GM23338 (cell line): Measurements from ENCODE around the gene BCOR. TPM values are rescaled to one million over a fixed set of nuclear protein-coding genes. Genes with fewer than 3 reads are reported as not detected.

ENCODE experiments used
- ATAC-seq: fragments of 200-7000 bp; cut with Tn5 transposase; 3 replicates; pipeline ENCODE4 v1.9.1; 2020
- DNase-seq: peaks from one replicate; pipeline ENCODE4 v3.0.0-alpha.2; 2015; ENCODE audit warnings: low spot score
- H2AFZ ChIP-seq: fragments of 200-600 bp; sonication (generic); 2 replicates; pipeline ENCODE4 v1.8.0; 2016; ENCODE audit warnings: antibody characterized with exemption, mild to moderate bottlenecking, moderate library complexity
- H3F3A ChIP-seq: fragments of 200-600 bp; sonication (generic); replicated peaks from 2 replicates; pipeline ENCODE4 v1.8.0; 2017; ENCODE audit warnings: antibody characterized with exemption, mixed run types, low read depth
- H3K27ac ChIP-seq: fragments of 200-600 bp; sonication (generic); 2 replicates; pipeline ENCODE4 v1.6.1; 2016; ENCODE audit warnings: low read depth
- H3K27me3 ChIP-seq: fragments of 200-600 bp; sonication (generic); 2 replicates; pipeline ENCODE4 v1.8.0; 2016; ENCODE audit warnings: mild to moderate bottlenecking, mixed run types, moderate library complexity; ENCODE audit not compliant: insufficient read depth
- H3K36me3 ChIP-seq: fragments of 200-600 bp; sonication (generic); 2 replicates; pipeline ENCODE4 v1.8.0; 2016; ENCODE audit warnings: mild to moderate bottlenecking; ENCODE audit not compliant: insufficient read depth
- H3K4me1 ChIP-seq: fragments of 200-600 bp; sonication (generic); 2 replicates; pipeline ENCODE4 v1.8.0; 2016; ENCODE audit warnings: mild to moderate bottlenecking, moderate library complexity; ENCODE audit not compliant: insufficient read depth
- H3K4me2 ChIP-seq: fragments of 200-600 bp; sonication (generic); 2 replicates; pipeline ENCODE4 v1.7.1; 2017; ENCODE audit warnings: mixed run types
- H3K4me3 ChIP-seq: fragments of 200-600 bp; sonication (generic); 2 replicates; pipeline ENCODE4 v1.6.1; 2016; ENCODE audit warnings: mixed run types
- H3K79me2 ChIP-seq: fragments of 200-600 bp; sonication (generic); replicated peaks from 2 replicates; pipeline ENCODE4 v1.8.0; 2017; ENCODE audit warnings: mild to moderate bottlenecking; ENCODE audit not compliant: insufficient read depth
- H3K9me2 ChIP-seq: fragments of 200-600 bp; sonication (generic); 2 replicates; pipeline ENCODE4 v1.8.0; 2017; ENCODE audit not compliant: insufficient read depth
- H4K20me1 ChIP-seq: fragments of 200-600 bp; sonication (generic); replicated peaks from 2 replicates; pipeline ENCODE4 v1.8.0; 2017; ENCODE audit warnings: mild to moderate bottlenecking; ENCODE audit not compliant: insufficient read depth
- H3K27ac Mint-ChIP-seq: 2 replicates; pipeline ENCODE4 v1.8.0; 2020; ENCODE audit warnings: inconsistent platforms, mild to moderate bottlenecking, moderate library complexity, mixed read lengths
- H3K27me3 Mint-ChIP-seq: 3 replicates; pipeline ENCODE4 v1.8.0; 2022; ENCODE audit warnings: low read depth, mild to moderate bottlenecking, moderate library complexity, mixed read lengths, inconsistent platforms; ENCODE audit not compliant: insufficient read depth, poor library complexity
- H3K36me3 Mint-ChIP-seq: 3 replicates; pipeline ENCODE4 v1.8.0; 2021; ENCODE audit warnings: low read depth, mild to moderate bottlenecking, inconsistent platforms, moderate library complexity, mixed read lengths
- H3K4me1 Mint-ChIP-seq: 3 replicates; pipeline ENCODE4 v1.8.0; 2020; ENCODE audit warnings: mild to moderate bottlenecking, inconsistent platforms, mixed read lengths
- H3K4me3 Mint-ChIP-seq: 3 replicates; pipeline ENCODE4 v1.8.0; 2021; ENCODE audit warnings: moderate library complexity, mild to moderate bottlenecking, inconsistent platforms, mixed read lengths
- H3K9me3 Mint-ChIP-seq: 3 replicates; pipeline ENCODE4 v1.8.0; 2020; ENCODE audit warnings: moderate library complexity, mild to moderate bottlenecking, inconsistent platforms, mixed read lengths
- CREB1 ChIP-seq: fragments of 250-450 bp; sonication (Bioruptor Pico); IDR thresholded peaks from 2 replicates; pipeline ENCODE4 v1.5.0; 2020; ENCODE audit warnings: low read depth, mild to moderate bottlenecking, moderate library complexity
- CTCF ChIP-seq, 2 experiments: fragments of 200-600 bp in 1 of 2; sonication (generic) in 1 of 2; conservative IDR thresholded peaks; 2 replicates each; pipeline versions ENCODE4 v1.5.1 to v1.6.1; 2016 to 2017; ENCODE audit warnings: antibody characterized with exemption in 2 of 2, low read depth in 2 of 2, mild to moderate bottlenecking in 2 of 2, moderate library complexity in 1 of 2
- EZH2 ChIP-seq: fragments of 200-600 bp; sonication (generic); IDR thresholded peaks from one replicate; pipeline ENCODE4 v1.8.0; 2017; ENCODE audit warnings: antibody characterized with exemption, mild to moderate bottlenecking, low read depth; ENCODE audit not compliant: unreplicated experiment
- EZH2phosphoT487 ChIP-seq: fragments of 200-600 bp; sonication (generic); IDR thresholded peaks from one replicate; pipeline ENCODE4 v1.8.1; 2018; ENCODE audit warnings: antibody characterized with exemption; ENCODE audit not compliant: unreplicated experiment
- JUNB ChIP-seq: IDR thresholded peaks from one replicate; pipeline ENCODE4 v1.6.1; 2016; ENCODE audit warnings: antibody characterized with exemption; ENCODE audit not compliant: unreplicated experiment
- NANOG ChIP-seq: IDR thresholded peaks from 2 replicates; pipeline ENCODE4 v1.6.1; 2016; ENCODE audit warnings: antibody characterized with exemption, borderline replicate concordance
- ZNF114 ChIP-seq: fragments of 250-450 bp; sonication (Bioruptor Pico); IDR thresholded peaks from 2 replicates; pipeline ENCODE4 v1.5.0; 2020; ENCODE audit warnings: mild to moderate bottlenecking, moderate library complexity
- ZNF331 ChIP-seq: fragments of 250-450 bp; sonication (Bioruptor Pico); IDR thresholded peaks from 2 replicates; pipeline ENCODE4 v1.5.0; 2020; ENCODE audit warnings: low read depth, mild to moderate bottlenecking, moderate library complexity
- ZNF462 ChIP-seq: fragments of 250-450 bp; sonication (Bioruptor Pico); IDR thresholded peaks from 2 replicates; pipeline ENCODE4 v1.5.0; 2020; ENCODE audit warnings: mild to moderate bottlenecking, moderate library complexity
- polyA plus RNA-seq: library from polyadenylated mRNA; unstranded; fragments of >200 nt; fragmentation: Nextera tagmentation; extraction: Ambion mirVana; gene quantifications from 2 replicates; pipeline ENCODE4 v1.2.1, GENCODE V29; 2016
- total RNA-seq: library from RNA; depleted of rRNA; stranded (reverse); fragments of >200 nt; shearing (Covaris generic); gene quantifications from 2 replicates; pipeline ENCODE4 v1.2.3, GENCODE V29; 2014
- TF ChIP-seq, protein P1 (sequence below): IDR thresholded peaks from 2 replicates; pipeline ENCODE4 v1.6.1; 2016; ENCODE audit warnings: antibody characterized with exemption

Gene BCOR
- total and polyA plus RNA-seq, 2 experiments from 2014 or later = 25.5 to 60.8 TPM

DNA sequence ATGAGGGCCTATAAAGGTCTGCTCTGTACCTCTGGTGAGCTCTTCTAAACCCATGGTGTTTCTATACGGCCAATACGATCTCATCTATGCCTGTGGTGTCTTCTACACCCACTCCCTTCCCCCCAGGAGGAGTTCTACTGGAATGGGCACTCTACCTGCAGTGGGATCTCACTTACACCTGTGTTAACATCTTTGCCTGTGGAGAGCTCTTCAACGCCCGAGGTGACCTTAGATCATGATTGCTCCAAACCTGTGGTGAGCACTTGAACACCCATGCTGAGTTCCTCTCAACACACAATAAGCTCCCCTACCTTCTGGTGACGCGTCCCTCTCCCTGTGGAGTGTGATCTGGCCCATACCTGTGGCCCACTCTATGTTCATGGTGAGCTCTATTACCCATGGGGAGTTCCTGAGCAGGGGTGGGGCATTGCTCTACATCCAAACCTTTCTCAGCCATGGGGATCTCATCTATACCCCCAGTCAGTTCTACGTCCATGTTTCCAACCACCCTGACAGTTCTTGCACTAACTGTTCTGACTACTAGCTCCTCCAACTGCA lies 48.6 kb downstream of the BCOR start:
- no peaks in the 10 kb centered on the region for H3K4me1 ChIP-seq
- Mint-ChIP-seq H3K36me3 (peaks cover 73% of the 10 kb centered on the region), H3K27me3 (peaks cover 12% of the 10 kb centered on the region), H3K27ac (no peak overlapping the region), H3K4me3 (no peak overlapping the region), H3K4me1 (no peaks in the 10 kb centered on the region), H3K9me3 (peaks cover 69% of the 10 kb centered on the region)
- no peaks in the 10 kb centered on the region for H4K20me1 ChIP-seq
- TF ChIP-seq ZNF331 (CRISPR knock-in tag) (no peak), ZNF462 (no peak), JUNB (no peak)
- H2AFZ ChIP-seq = no peak overlapping the region
- H3K27ac ChIP-seq = no peak overlapping the region
- H3K4me2 ChIP-seq = no peak overlapping the region
- no peaks in the 10 kb centered on the region for H3K27me3 ChIP-seq
- H3K36me3 ChIP-seq = peaks cover 29% of the 10 kb centered on the region
- no peaks in the 10 kb centered on the region for H3F3A ChIP-seq
- no peak overlapping the region for H3K4me3 ChIP-seq
- DNase-seq (no peak), ATAC-seq (no peak)
- H3K79me2 ChIP-seq = no peaks in the 10 kb centered on the region
- H3K9me2 ChIP-seq = no peaks in the 10 kb centered on the region

GRCh38 chrX:40047485-40047884 lies 50.3 kb downstream of the BCOR start:
- peaks cover 56% of the 10 kb centered on the region for H3K9me3 Mint-ChIP-seq
- ATAC-seq (no peak), DNase-seq (peak; percentile 2)
- H3K27ac Mint-ChIP-seq = no peak overlapping the region
- peaks cover 12% of the 10 kb centered on the region for H3K27me3 Mint-ChIP-seq
- Histone ChIP-seq H3K9me2 (no peaks in the 10 kb centered on the region), H2AFZ (no peak overlapping the region), H3K4me1 (no peaks in the 10 kb centered on the region), H3K36me3 (peaks cover 15% of the 10 kb centered on the region; the same call in 1 of the 2 replicates), H3K4me2 (no peak overlapping the region), H3F3A (no peaks in the 10 kb centered on the region), H4K20me1 (no peaks in the 10 kb centered on the region), H3K27me3 (no peaks in the 10 kb centered on the region), H3K27ac (no peak overlapping the region), H3K79me2 (no peaks in the 10 kb centered on the region), H3K4me3 (no peak overlapping the region)
- H3K4me1 Mint-ChIP-seq = no peaks in the 10 kb centered on the region
- peaks cover 57% of the 10 kb centered on the region for H3K36me3 Mint-ChIP-seq
- H3K4me3 Mint-ChIP-seq = no peak overlapping the region
- TF ChIP-seq, protein P1, sequence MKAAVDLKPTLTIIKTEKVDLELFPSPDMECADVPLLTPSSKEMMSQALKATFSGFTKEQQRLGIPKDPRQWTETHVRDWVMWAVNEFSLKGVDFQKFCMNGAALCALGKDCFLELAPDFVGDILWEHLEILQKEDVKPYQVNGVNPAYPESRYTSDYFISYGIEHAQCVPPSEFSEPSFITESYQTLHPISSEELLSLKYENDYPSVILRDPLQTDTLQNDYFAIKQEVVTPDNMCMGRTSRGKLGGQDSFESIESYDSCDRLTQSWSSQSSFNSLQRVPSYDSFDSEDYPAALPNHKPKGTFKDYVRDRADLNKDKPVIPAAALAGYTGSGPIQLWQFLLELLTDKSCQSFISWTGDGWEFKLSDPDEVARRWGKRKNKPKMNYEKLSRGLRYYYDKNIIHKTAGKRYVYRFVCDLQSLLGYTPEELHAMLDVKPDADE = no peak
- TF ChIP-seq CTCF (conservative IDR thresholded peaks at IDR 0.05; ENCODE audit: low read depth in 2 of 2) (no peak), JUNB (no peak), NANOG (no peak), EZH2phosphoT487 (no peak), ZNF114 (CRISPR knock-in tag) (no peak), CREB1 (CRISPR knock-in tag) (no peak), EZH2 (no peak), ZNF331 (CRISPR knock-in tag) (no peak)
